Natural killer cell (primary cell): ENCODE data around the gene DRG2. TPM values are rescaled to one million over a fixed set of nuclear protein-coding genes. Genes with fewer than 3 reads are reported as not detected.

Experiments used
- ATAC-seq, 3 donors: fragments of 150-1000 bp in 2 of 3; fragments of 200-7000 bp in 1 of 3; cut with Tn5 transposase; 1 replicate in 1 of 3; 2 replicates in 2 of 3; pipeline ENCODE4 v1.10.0; 2021; ENCODE audit warnings: mild to moderate bottlenecking in 2 of 3, moderate library complexity in 2 of 3
- DNase-seq, 2 donors: peaks; one replicate each; pipeline versions ENCODE4 v3.0.0 to v3.0.0-alpha.2; 2013 to 2021; ENCODE audit warnings: mixed read lengths in 1 of 2
- H3K27ac ChIP-seq: one replicate; pipeline ENCODE4 v1.5.1; 2013; ENCODE audit warnings: mild to moderate bottlenecking, low read length
- H3K27me3 ChIP-seq: one replicate; pipeline ENCODE4 v1.6.1; 2013; ENCODE audit warnings: low read length; ENCODE audit not compliant: control insufficient read depth, insufficient read depth
- H3K36me3 ChIP-seq: one replicate; pipeline ENCODE4 v1.6.1; 2013; ENCODE audit warnings: low read length; ENCODE audit not compliant: control insufficient read depth, insufficient read depth
- H3K4me1 ChIP-seq: one replicate; pipeline ENCODE4 v1.6.1; 2013; ENCODE audit warnings: low read length; ENCODE audit not compliant: control insufficient read depth, insufficient read depth
- H3K4me3 ChIP-seq: one replicate; pipeline ENCODE4 v1.5.1; 2013; ENCODE audit warnings: low read length
- H3K9me3 ChIP-seq: one replicate; pipeline ENCODE4 v1.6.1; 2013; ENCODE audit warnings: low read length; ENCODE audit not compliant: control insufficient read depth, insufficient read depth
- H3K27ac Mint-ChIP-seq, 2 donors: one replicate each; pipeline ENCODE4 v1.8.0; 2022; ENCODE audit warnings: mild to moderate bottlenecking in 2 of 2, mixed read lengths in 2 of 2, moderate library complexity in 1 of 2
- H3K27me3 Mint-ChIP-seq, 2 donors: one replicate each; pipeline ENCODE4 v1.8.0; 2022; ENCODE audit warnings: low read depth in 2 of 2, mixed read lengths in 2 of 2
- H3K36me3 Mint-ChIP-seq: one replicate; pipeline ENCODE4 v1.8.0; 2022; ENCODE audit warnings: mixed read lengths
- H3K4me1 Mint-ChIP-seq, 2 donors: one replicate each; pipeline ENCODE4 v1.8.0; 2022; ENCODE audit warnings: mixed read lengths in 2 of 2
- H3K4me3 Mint-ChIP-seq: one replicate; pipeline ENCODE4 v1.8.0; 2022; ENCODE audit warnings: mild to moderate bottlenecking, moderate library complexity, mixed read lengths
- H3K9me3 Mint-ChIP-seq, 2 donors: one replicate each; pipeline ENCODE4 v1.8.0; 2022; ENCODE audit warnings: mixed read lengths in 2 of 2
- CTCF ChIP-seq: fragments of 200-600 bp; IDR thresholded peaks from one replicate; pipeline ENCODE4 v1.8.0; 2022; ENCODE audit warnings: antibody characterized with exemption
- WGBS: methylation state at CpG from one replicate; pipeline ENCODE4 v1.1.7; 2013; ENCODE audit warnings: missing lambda C conversion rate; ENCODE audit not compliant: insufficient coverage; 5-methylcytosine and 5-hydroxymethylcytosine counted together
- intact Hi-C: fragments of 100-400 bp; cut with micrococcal nuclease; formaldehyde crosslinking; loops from one replicate; pipeline ENCODE4 v1.14.2; 2022
- total RNA-seq, 4 donors: library from RNA; stranded (reverse); fragments of 120-200 nt in 1 of 4; gene quantifications; one replicate each; pipeline versions ENCODE4 v1.2.3 to v1.2.4, GENCODE V29; 2013 to 2022

Gene DRG2
- total RNA-seq, 3 donors from 2014 or later (not counting 1 experiment from before 2014, with no cell fraction given) = 53.3 to 69.2 (median 62.7) TPM

- H3K36me3 Mint-ChIP-seq = no peaks in the 10 kb centered on the region
- DNase-seq = no peak
- WGBS = under 1% methylated on average over 81 of the region's 81 CpGs
- H3K9me3 ChIP-seq = no peaks in the 10 kb centered on the region
- peak overlapping the region; percentile 89 for H3K4me3 ChIP-seq
- H3K27me3 Mint-ChIP-seq = no peaks in the 10 kb centered on the region
- H3K27me3 ChIP-seq = no peaks in the 10 kb centered on the region
- intact Hi-C loops = loop anchor here (1.0 to 5.0 kb wide), 2 partner anchors 67 to 357 kb away; partner anchors contain the start of genes DRC3, RAI1 and TOM1L2
- no peaks in the 10 kb centered on the region for H3K9me3 Mint-ChIP-seq
- peaks cover 45 to 52% of the 10 kb centered on the region in 2 donors for H3K4me1 Mint-ChIP-seq
- no peak for TF ChIP-seq CTCF
- H3K27ac Mint-ChIP-seq = peak overlapping the region; percentile 79 to 87
- H3K4me3 Mint-ChIP-seq = peak overlapping the region; percentile 93
- peak overlapping the region; percentile 60 for H3K27ac ChIP-seq
- peaks cover 2% of the 10 kb centered on the region for H3K36me3 ChIP-seq
- peak; percentile 27 to 45 (median 42) for ATAC-seq
- peaks cover 28% of the 10 kb centered on the region for H3K4me1 ChIP-seq
These were observed 48.0 kb upstream of the DRG2 start for GRCh38 chr17:18039535-18040260.

- peaks cover 4% of the 10 kb centered on the region for H3K36me3 ChIP-seq
- H3K27ac Mint-ChIP-seq = peak overlapping the region; percentile 79 to 87
- ATAC-seq (no peak), DNase-seq (no peak)
- peaks cover 28% of the 10 kb centered on the region for H3K4me1 ChIP-seq
- peaks cover 45 to 52% of the 10 kb centered on the region in 2 donors for H3K4me1 Mint-ChIP-seq
- no peak for TF ChIP-seq CTCF
- H3K27ac ChIP-seq = no peak overlapping the region
- 51% methylated on average over 6 of the region's 6 CpGs for WGBS
- intact Hi-C loops = no loop called here
- H3K27me3 ChIP-seq = no peaks in the 10 kb centered on the region
- H3K4me3 Mint-ChIP-seq = peak overlapping the region; percentile 92
- H3K4me3 ChIP-seq = peak overlapping the region; percentile 89
- H3K27me3 Mint-ChIP-seq = no peaks in the 10 kb centered on the region
- H3K36me3 Mint-ChIP-seq = no peaks in the 10 kb centered on the region
- no peaks in the 10 kb centered on the region for H3K9me3 Mint-ChIP-seq
- no peaks in the 10 kb centered on the region for H3K9me3 ChIP-seq
These were observed 47.4 kb upstream of the DRG2 start for GRCh38 chr17:18040261-18040858.

GRCh38 chr17:18041776-18042175 is 46.0 kb upstream of the DRG2 start:
- no peak for TF ChIP-seq CTCF
- Histone ChIP-seq H3K9me3 (no peaks in the 10 kb centered on the region), H3K4me3 (no peak overlapping the region), H3K27ac (no peak overlapping the region), H3K36me3 (peaks cover 4% of the 10 kb centered on the region), H3K4me1 (peaks cover 28% of the 10 kb centered on the region), H3K27me3 (no peaks in the 10 kb centered on the region)
- Mint-ChIP-seq H3K36me3 (no peaks in the 10 kb centered on the region), H3K27me3 (no peaks in the 10 kb centered on the region), H3K4me1 (peaks cover 45 to 52% of the 10 kb centered on the region in 2 donors), H3K4me3 (peak overlapping the region; percentile 66), H3K27ac (peak overlapping the region; percentile 6 to 87), H3K9me3 (no peaks in the 10 kb centered on the region)
- 50% methylated on average over 1 of the region's 1 CpG for WGBS
- DNase-seq = no peak
- ATAC-seq = no peak
- intact Hi-C loops = no loop called here
